Measurements from ENCODE around the gene INF2. TPM values are rescaled to one million over a fixed set of nuclear protein-coding genes. Genes with fewer than 3 reads are reported as not detected.
A peak's percentile ranks its signal among the peaks of the same experiment; 100 is the strongest.
"Not testable (repeated sequence)": the region's sequence is repeated elsewhere in the genome, so short reads cannot be mapped to it uniquely, and the experiment has no call there.

The INF2 gene
- total and polyA plus RNA-seq, 2 experiments from 2014 or later, result 14.1 to 62.4 TPM

DNA sequence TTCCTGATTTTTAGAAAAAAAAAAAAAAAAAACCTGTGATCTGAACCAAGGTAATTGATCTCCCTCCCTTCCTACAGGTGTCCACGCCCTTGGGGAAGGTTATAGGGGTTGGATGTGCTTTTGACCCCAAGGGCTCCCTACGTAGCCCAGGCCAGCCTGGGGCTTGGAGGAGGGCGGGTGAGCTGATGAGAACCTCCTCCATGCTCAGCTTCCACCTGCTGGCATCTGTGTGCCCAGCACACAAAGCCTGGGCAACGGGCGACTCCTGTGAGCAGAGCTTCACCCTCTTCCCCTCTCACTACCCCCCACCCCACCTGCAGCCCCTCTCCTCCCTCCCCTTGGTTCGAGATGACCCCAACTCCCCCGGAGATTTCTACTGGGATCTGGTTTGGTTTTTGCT lies 25.3 kb upstream of the INF2 start:
- Histone ChIP-seq H3K4me3 (no peak overlapping the region), H3K4me1 (ENCODE audit: low read depth) (peaks cover 5% of the 10 kb centered on the region), H3K27me3 (no peaks in the 10 kb centered on the region), H3K36me3 (no peaks in the 10 kb centered on the region), H3K27ac (no peak overlapping the region), H3K9me3 (ENCODE audit: low read depth) (no peaks in the 10 kb centered on the region)
- no peak for DNase-seq (ENCODE audit: low read depth in 1 of 2, low spot score in 1 of 2)
- TF ChIP-seq, protein P1, sequence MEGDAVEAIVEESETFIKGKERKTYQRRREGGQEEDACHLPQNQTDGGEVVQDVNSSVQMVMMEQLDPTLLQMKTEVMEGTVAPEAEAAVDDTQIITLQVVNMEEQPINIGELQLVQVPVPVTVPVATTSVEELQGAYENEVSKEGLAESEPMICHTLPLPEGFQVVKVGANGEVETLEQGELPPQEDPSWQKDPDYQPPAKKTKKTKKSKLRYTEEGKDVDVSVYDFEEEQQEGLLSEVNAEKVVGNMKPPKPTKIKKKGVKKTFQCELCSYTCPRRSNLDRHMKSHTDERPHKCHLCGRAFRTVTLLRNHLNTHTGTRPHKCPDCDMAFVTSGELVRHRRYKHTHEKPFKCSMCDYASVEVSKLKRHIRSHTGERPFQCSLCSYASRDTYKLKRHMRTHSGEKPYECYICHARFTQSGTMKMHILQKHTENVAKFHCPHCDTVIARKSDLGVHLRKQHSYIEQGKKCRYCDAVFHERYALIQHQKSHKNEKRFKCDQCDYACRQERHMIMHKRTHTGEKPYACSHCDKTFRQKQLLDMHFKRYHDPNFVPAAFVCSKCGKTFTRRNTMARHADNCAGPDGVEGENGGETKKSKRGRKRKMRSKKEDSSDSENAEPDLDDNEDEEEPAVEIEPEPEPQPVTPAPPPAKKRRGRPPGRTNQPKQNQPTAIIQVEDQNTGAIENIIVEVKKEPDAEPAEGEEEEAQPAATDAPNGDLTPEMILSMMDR (IDR thresholded peaks at IDR 0.05; ENCODE audit: low read depth, low read length), result no peak

DNA sequence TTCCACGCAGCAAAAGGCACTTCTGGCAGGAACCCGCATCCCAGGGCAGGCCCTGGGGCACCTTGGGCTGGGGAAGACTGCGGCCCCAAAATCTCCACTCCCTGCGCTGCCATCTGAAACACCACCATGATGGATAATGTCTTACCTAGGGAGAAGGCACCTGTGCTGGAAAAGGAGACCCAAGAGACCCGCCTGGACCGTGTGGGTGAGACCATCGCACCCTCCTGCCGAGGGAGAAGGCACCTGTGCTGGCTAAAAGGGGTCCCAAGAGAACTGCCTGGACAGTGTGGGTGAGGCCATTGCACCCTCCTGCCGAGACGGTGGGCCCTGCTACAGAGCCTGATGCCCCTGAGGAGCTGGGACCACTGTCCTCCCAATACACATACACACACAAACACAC lies 24.8 kb upstream of the INF2 start:
- Histone ChIP-seq H3K27me3 (no peaks in the 10 kb centered on the region), H3K36me3 (no peaks in the 10 kb centered on the region), H3K9me3 (ENCODE audit: low read depth) (no peaks in the 10 kb centered on the region), H3K27ac (no peak overlapping the region), H3K4me1 (ENCODE audit: low read depth) (peaks cover 5% of the 10 kb centered on the region), H3K4me3 (no peak overlapping the region)
- DNase-seq (ENCODE audit: low read depth in 1 of 2, low spot score in 1 of 2), result no peak
- TF ChIP-seq, protein P1 (IDR thresholded peaks at IDR 0.05; ENCODE audit: low read depth, low read length), result no peak

DNA sequence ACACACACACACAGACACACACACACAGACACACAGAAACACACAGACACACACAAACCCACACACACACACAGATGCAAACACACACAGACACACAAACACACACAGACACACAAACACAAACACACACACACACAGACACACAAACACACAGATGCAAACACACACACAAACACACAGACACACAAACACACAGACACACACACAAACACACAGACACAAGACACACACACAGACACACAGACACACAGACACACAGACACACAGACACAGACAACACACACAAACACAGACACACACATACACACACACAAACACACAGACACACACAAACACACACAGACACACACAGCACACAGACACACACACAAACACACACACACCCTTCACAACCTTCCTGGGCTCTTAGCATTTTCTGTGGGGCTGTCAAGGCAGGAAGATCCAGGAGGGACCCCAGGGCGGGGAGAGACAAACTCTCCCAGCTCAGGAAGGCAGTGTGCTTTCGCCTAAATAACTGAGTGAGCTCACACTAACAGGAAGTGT lies 24.2 kb upstream of the INF2 start:
- no peaks in the 10 kb centered on the region for H3K36me3 ChIP-seq
- no peaks in the 10 kb centered on the region for H3K27me3 ChIP-seq
- peak in 1 of 2 donors; percentile 40 for DNase-seq (ENCODE audit: low read depth in 1 of 2, low spot score in 1 of 2)
- no peaks in the 10 kb centered on the region for H3K9me3 ChIP-seq (ENCODE audit: low read depth)
- peaks cover 5% of the 10 kb centered on the region for H3K4me1 ChIP-seq (ENCODE audit: low read depth)
- TF ChIP-seq, protein P1 (IDR thresholded peaks at IDR 0.05; ENCODE audit: low read depth, low read length), result no peak
- no peak overlapping the region for H3K27ac ChIP-seq
- H3K4me3 ChIP-seq, result no peak overlapping the region

DNA sequence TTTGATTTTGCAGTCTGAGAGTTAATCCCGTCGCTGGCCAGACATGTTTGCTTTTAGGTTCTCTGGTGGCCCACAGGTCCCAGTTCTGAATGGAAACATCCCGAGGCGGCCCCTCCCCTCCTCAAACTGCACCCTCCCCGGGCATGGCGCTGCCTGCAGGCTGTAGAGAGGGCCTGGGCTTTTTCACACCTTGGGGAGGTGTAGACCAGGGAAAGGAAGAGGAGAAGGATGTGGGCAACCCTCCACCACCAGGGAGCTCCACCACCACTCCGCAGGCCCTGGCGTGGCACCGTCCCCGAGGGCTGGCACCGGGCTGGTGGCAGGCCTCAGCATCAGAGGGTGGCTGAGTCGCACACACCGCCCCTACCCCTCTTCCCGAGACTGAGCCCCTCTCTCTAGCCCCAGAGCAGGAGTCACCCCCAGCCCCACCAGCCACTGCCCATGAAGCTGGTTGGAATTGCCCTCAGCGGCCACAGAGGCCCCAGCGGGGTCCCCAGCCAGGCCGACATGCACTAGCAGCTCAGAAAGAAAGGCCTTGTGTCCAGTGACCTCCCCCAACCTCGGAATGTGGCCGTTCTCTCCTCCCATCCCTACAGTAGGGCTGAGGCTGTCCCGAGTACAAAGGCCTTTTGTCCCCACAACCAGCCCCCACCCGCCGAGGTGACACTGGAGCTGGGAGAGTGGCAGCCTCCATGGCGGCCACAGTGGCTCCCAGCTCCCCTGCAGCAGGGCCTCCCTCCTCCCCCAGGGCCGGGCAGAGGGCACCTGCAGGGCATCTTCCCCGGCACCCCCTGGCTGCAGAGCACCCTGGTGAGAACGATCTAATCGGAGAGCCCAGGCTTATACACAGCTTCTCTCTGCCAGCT lies 23.5 kb upstream of the INF2 start:
- no peaks in the 10 kb centered on the region for H3K36me3 ChIP-seq
- peaks cover 5% of the 10 kb centered on the region for H3K4me1 ChIP-seq (ENCODE audit: low read depth)
- DNase-seq (ENCODE audit: low read depth in 1 of 2, low spot score in 1 of 2), result no peak
- H3K4me3 ChIP-seq, result no peak overlapping the region
- no peak overlapping the region for H3K27ac ChIP-seq
- H3K9me3 ChIP-seq (ENCODE audit: low read depth), result no peaks in the 10 kb centered on the region
- TF ChIP-seq, protein P1 (IDR thresholded peaks at IDR 0.05; ENCODE audit: low read depth, low read length), result peak; percentile 25
- H3K27me3 ChIP-seq, result no peaks in the 10 kb centered on the region

DNA sequence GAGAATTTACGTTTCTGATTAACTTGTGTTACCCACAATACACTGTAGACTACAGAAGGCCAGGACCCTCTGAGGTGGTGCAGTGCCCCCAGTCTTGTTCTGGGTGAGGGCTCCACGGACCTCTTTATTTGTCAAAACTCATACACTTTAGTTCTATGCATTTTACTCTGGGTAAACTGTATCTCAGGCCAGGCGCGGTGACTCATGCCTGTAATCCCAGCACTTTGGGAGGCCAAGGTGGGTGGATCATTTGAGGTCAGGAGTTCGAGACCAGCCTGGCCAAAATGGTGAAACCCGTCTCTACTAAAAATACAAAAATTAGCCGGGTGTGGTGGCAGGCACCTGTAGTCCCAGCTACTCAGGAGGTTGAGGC lies 22.9 kb upstream of the INF2 start:
- not testable (repeated sequence) for H3K27me3 ChIP-seq, H3K27ac ChIP-seq

DNA sequence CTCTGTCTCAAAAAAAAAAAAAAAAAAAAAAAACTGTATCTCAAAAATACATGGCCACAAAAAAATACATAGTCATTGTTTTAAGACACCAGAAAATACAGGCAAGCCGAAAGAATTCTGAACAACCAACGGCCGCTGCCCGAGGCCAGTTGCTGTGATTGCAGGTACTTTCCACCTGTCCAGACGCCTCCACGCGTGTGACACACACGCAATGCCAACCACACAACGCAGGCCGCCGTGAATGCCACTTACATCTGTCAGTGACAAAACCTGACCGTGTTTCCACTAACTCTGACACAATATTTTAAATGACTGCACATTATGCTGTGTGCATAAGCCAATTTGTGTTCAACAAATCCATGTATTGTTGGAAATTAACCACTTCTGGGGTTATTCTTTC lies 22.4 kb upstream of the INF2 start:
- no peak for DNase-seq (ENCODE audit: low read depth in 1 of 2, low spot score in 1 of 2)
- H3K27ac ChIP-seq, result no peak overlapping the region
- no peaks in the 10 kb centered on the region for H3K36me3 ChIP-seq
- no peak overlapping the region for H3K4me3 ChIP-seq
- peaks cover 5% of the 10 kb centered on the region for H3K4me1 ChIP-seq (ENCODE audit: low read depth)
- H3K9me3 ChIP-seq (ENCODE audit: low read depth), result no peaks in the 10 kb centered on the region
- TF ChIP-seq, protein P1 (IDR thresholded peaks at IDR 0.05; ENCODE audit: low read depth, low read length), result no peak
- H3K27me3 ChIP-seq, result no peaks in the 10 kb centered on the region

More for the DNA sequence above, 22.9 kb upstream of the INF2 start:
- H3K4me1 ChIP-seq (ENCODE audit: low read depth); H3K9me3 ChIP-seq (ENCODE audit: low read depth); H3K4me3 ChIP-seq; DNase-seq (ENCODE audit: low read depth in 1 of 2, low spot score in 1 of 2); H3K36me3 ChIP-seq: not testable (repeated sequence)
